Activated T-helper 1 cell treated with Interleukin-2 at 50 U/mL for 16 hours (primary cell): Measurements from ENCODE around the gene MGAT4C.

Source experiments
- DNase-seq: peaks from one replicate; pipeline ENCODE4 v3.0.0-alpha.2; 2020; ENCODE audit warnings: low read depth

The MGAT4C gene

GRCh38 chr12:86229772-86230171 lies 26.4 kb downstream of the MGAT4C start:
- DNase-seq, result no peak

- no peak for DNase-seq
These were observed 27.5 kb downstream of the MGAT4C start for GRCh38 chr12:86228656-86229055.

GRCh38 chr12:86226481-86226880 lies 29.7 kb downstream of the MGAT4C start:
- no peak for DNase-seq

GRCh38 chr12:86216591-86216990 lies 39.6 kb downstream of the MGAT4C start:
- no peak for DNase-seq

GRCh38 chr12:86213012-86213411 lies 43.2 kb downstream of the MGAT4C start:
- DNase-seq, result no peak

- no peak for DNase-seq
These were observed 57.3 kb downstream of the MGAT4C start for GRCh38 chr12:86198696-86199444.

- no peak for DNase-seq
These were observed 59.7 kb downstream of the MGAT4C start for GRCh38 chr12:86196465-86196864.

- DNase-seq, result no peak
These were observed 61.5 kb downstream of the MGAT4C start for GRCh38 chr12:86194721-86195120.

GRCh38 chr12:86193931-86194330 lies 62.3 kb downstream of the MGAT4C start:
- no peak for DNase-seq

GRCh38 chr12:86188226-86188625 lies 68.0 kb downstream of the MGAT4C start:
- no peak for DNase-seq

GRCh38 chr12:86186449-86186848 lies 69.7 kb downstream of the MGAT4C start:
- DNase-seq, result no peak

- no peak for DNase-seq
These were observed 76.3 kb downstream of the MGAT4C start for GRCh38 chr12:86179855-86180254.

- no peak for DNase-seq
These were observed 82.0 kb downstream of the MGAT4C start for GRCh38 chr12:86174188-86174587.

GRCh38 chr12:86172913-86173443 lies 83.2 kb downstream of the MGAT4C start:
- no peak for DNase-seq

GRCh38 chr12:86170051-86170450 lies 86.1 kb downstream of the MGAT4C start:
- no peak for DNase-seq

GRCh38 chr12:86158956-86159355 lies 97.2 kb downstream of the MGAT4C start:
- DNase-seq, result no peak

GRCh38 chr12:86154620-86155019 lies 101.6 kb downstream of the MGAT4C start:
- DNase-seq, result no peak

GRCh38 chr12:86148612-86149011 lies 107.6 kb downstream of the MGAT4C start:
- DNase-seq, result no peak

GRCh38 chr12:86148071-86148470 lies 108.1 kb downstream of the MGAT4C start:
- DNase-seq, result no peak

- DNase-seq, result no peak
These were observed 111.0 kb downstream of the MGAT4C start for GRCh38 chr12:86145156-86145555.

GRCh38 chr12:86143162-86143561 lies 113.0 kb downstream of the MGAT4C start:
- no peak for DNase-seq

- DNase-seq, result no peak
These were observed 116.5 kb downstream of the MGAT4C start for GRCh38 chr12:86139671-86140070.

- DNase-seq, result no peak
These were observed 117.4 kb downstream of the MGAT4C start for GRCh38 chr12:86138770-86139169.

- DNase-seq, result no peak
These were observed 118.3 kb downstream of the MGAT4C start for GRCh38 chr12:86137936-86138335.
